AG09309 (cell line): ENCODE measurements around the gene ZNF791.
"Not testable (repeated sequence)": the region's sequence is repeated elsewhere in the genome, so short reads cannot be mapped to it uniquely, and the experiment has no call there.

Source experiments
- DNase-seq: peaks from one replicate; pipeline ENCODE4 v3.0.0-alpha.2; 2010; ENCODE audit warnings: low read depth
- H3K4me3 ChIP-seq: 2 replicates; pipeline ENCODE4 v1.5.1; 2011; ENCODE audit warnings: mild to moderate bottlenecking, low read depth, low read length, moderate library complexity; ENCODE audit not compliant: control insufficient read depth
- CTCF ChIP-seq: IDR thresholded peaks from 2 replicates; pipeline ENCODE4 v1.5.1; 2011; ENCODE audit warnings: mild to moderate bottlenecking, low read depth, low read length, inconsistent platforms; ENCODE audit not compliant: insufficient read depth, control insufficient read depth; ENCODE audit errors: missing control alignments

Gene ZNF791

DNA sequence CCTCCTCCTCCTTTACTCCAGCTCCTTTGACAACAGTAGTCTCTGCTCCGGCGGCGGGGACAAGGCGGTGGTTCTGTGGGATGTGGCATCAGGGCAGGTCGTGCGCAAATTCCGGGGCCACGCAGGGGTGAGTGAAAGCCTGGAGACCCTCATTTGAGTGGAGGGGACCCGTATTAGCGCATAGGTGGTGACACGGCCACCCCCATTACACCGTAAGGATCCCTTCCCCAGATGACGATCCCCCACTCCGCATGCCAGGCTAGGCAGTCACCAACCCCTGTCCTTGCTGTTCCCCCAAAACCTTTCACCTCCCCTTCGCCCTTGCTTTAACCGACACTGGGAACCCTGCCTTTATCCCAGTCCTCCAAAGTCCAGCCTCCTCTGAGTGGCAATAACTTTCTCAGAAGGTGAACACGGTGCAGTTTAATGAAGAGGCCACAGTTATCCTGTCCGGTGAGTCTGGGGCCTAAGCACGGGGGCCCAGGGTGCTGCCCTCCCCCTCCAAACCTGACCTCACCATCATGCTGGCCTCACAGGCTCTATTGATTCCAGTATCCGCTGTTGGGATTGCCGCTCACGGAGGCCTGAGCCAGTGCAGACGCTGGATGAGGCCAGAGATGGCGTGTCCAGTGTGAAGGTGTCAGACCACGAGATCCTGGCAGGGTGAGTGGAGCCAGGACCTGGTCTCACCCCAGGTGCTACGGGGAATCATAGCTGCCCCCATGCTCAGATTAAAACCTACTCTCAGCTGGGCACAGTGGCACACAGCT, 59.6 kb downstream of the ZNF791 start:
- DNase-seq: no peak
- peak overlapping the region; percentile 72 for H3K4me3 ChIP-seq

GRCh38 chr19:12672744-12673143, 62.0 kb downstream of the ZNF791 start:
- H3K4me3 ChIP-seq: no peak overlapping the region
- no peak for TF ChIP-seq CTCF
- DNase-seq: no peak

More for the DNA sequence above, 59.6 kb downstream of the ZNF791 start:
- no peak for TF ChIP-seq CTCF

DNA sequence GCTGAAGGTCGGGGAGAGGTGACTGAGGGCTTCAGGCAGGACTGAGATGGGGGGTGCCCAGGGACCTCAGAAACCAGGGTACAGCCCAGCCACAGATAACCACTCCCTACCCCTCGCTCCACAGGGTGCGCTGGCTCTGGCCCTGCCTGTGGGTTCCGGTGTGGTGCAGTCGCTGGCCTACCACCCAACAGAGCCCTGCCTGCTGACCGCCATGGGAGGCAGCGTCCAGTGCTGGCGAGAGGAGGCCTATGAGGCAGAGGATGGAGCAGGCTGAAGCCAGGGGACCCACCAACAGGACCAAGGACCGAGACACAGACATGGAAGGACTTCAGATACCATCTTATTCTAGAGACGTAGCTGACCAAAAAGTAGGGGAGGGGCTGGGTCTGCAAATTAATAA, 64.7 kb downstream of the ZNF791 start:
- no peak for DNase-seq
- no peak for TF ChIP-seq CTCF
- H3K4me3 ChIP-seq: no peak overlapping the region

GRCh38 chr19:12675940-12676339, 65.2 kb downstream of the ZNF791 start:
- H3K4me3 ChIP-seq: no peak overlapping the region
- DNase-seq: no peak
- no peak for TF ChIP-seq CTCF

DNA sequence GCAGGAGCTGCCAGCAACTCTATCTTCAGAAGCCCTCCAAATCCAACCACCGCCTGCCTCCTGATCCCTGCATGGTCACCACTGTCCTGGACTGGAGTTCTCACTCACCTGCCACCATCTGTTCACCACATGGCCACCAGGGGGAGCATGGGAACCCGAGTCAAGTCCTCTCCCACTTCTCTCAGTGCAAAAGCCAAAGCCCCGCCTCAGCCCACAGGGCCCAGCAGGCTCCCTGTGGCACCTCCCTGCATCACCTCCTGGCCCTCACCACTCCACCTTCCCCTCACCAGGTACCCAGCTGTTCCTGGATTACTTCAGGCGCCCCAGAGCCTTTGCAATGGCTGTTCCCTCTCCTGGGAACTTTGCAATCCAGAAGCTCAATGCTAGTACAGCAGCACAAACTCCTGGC, 65.7 kb downstream of the ZNF791 start:
- no peak for DNase-seq
- peak; percentile 92 for TF ChIP-seq CTCF

GRCh38 chr19:12676928-12677327, 66.2 kb downstream of the ZNF791 start:
- H3K4me3 ChIP-seq: no peak overlapping the region
- no peak for DNase-seq
- no peak for TF ChIP-seq CTCF

More for the DNA sequence above, 65.7 kb downstream of the ZNF791 start:
- no peak overlapping the region for H3K4me3 ChIP-seq

DNA sequence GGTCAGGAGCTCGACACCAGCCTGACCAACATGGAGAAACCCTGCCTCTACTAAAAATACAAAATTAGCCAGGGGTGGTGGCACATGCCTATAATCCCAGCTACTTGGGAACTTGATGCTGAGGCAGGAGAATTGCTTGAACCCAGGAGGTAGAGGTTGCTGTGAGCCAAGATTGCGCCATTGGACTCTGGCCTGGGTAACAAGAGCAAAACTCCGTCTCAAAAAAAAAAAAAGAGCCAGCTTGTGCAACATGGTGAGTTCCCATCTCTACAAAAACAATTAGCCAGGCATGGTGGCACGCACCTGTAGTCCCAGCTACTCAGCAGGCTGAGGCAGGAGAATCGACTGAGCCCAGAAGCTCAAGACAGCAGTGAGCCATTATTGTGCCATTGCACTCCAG, 67.3 kb downstream of the ZNF791 start:
- not testable (repeated sequence) for H3K4me3 ChIP-seq, DNase-seq
